ENCODE measurements around the gene XRRA1.
"Not testable (repeated sequence)": the region's sequence is repeated elsewhere in the genome, so short reads cannot be mapped to it uniquely, and the experiment has no call there.

XRRA1 gene

DNA sequence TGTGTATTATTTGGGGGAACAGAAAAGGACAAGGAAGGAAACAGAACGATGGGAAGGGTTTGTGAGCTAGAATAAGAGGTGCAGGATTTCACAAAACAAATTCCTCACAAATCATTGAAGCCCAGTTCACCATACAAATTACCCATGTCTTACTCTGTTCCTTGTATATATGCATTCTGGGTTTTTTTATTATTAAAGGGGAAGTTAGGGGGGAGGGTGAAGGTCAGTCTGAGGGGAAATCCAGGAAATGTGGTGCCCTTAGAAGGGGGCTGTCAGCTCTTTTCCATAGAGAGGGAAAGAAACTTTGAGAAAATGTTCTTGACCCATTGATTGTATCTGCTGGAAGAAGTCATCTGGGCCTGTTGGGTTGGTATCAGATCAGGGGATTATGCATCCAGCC is 109.4 kb downstream of the XRRA1 start:
- DNase-seq (ENCODE audit: low read depth in 3 of 3, low spot score in 1 of 3) = no peak

- DNase-seq (ENCODE audit: low read depth in 3 of 3, low spot score in 1 of 3) = no peak
These were observed 110.7 kb downstream of the XRRA1 start for GRCh38 chr11:74838188-74838587.

DNA sequence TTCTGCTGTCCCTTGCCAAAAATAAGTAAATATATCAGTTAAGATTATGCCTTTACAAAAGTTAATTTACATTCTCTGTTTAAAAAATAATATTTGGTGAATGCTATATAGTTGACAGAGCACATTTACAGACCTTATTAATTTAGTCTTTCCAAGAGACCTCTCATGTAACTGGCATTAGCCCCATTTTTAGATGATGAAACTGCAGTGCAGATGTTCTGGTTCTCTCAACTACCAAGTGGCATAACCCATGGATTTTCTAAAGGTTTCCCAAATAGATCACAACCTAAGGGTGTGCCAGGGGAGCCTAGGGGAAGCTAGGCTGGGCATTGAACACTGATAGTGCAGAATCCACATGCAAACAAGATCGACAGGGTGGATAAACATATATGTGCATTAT is 111.7 kb downstream of the XRRA1 start:
- no peak for DNase-seq (ENCODE audit: low read depth in 3 of 3, low spot score in 1 of 3)

GRCh38 chr11:74826901-74827300 is 122.0 kb downstream of the XRRA1 start:
- no peak for DNase-seq (ENCODE audit: low read depth in 3 of 3, low spot score in 1 of 3)

- DNase-seq (ENCODE audit: low read depth in 3 of 3, low spot score in 1 of 3) = not testable (repeated sequence)
These were observed 123.3 kb downstream of the XRRA1 start for GRCh38 chr11:74825596-74825995.

DNA sequence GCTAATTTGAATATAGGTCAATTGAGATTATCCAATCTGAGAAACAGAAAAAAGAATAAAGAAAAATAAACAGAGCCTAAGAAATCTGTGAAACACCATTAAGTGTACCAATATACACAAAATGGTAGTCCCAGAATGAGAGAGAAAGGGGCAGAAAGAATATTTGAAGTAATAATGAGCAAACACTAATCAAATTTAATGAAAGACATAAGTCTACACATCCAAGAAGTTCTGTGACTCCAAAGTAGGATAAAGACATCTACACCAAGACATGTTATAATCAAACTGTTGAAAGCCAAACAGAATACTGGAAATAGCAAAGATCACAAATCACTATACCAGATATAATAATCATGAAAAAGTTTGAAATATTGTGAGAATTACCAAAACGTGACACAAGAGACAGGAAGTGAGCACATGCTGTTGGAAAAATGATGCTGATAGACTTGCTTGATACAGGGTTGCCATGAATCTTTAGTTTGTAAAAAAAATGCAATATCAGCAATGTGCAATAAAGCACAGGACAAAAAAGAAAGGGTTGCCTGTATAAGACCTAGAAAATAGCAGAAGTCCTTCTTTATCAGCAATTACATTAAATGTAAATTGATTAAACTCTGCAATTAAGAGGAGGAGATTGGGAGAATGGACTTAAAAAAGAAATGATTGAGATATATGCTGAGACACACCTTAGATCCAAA is 124.5 kb downstream of the XRRA1 start:
- DNase-seq (ENCODE audit: low read depth in 3 of 3, low spot score in 1 of 3) = no peak

GRCh38 chr11:74822170-74822569 is 126.7 kb downstream of the XRRA1 start:
- DNase-seq (ENCODE audit: low read depth in 3 of 3, low spot score in 1 of 3) = no peak

DNA sequence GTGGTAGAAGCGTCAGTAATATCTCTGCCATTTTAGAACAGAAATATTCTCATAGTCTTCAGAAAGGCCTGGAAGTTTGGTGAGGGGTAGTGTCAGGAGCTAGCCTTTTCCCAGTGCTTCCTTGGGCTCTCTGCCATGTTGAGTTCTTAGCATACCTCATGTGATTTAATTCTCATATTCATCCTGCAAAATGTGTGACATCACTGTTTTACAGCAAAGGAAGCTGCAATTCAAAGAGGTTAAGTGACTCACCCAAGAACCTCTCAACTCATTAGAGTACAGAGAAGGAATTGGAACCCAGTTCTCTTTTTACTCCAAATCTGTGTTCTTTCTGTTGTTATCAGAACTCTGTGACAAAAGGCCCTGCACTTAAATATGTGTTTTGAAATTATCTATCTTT is 128.1 kb downstream of the XRRA1 start:
- DNase-seq (ENCODE audit: low read depth in 3 of 3, low spot score in 1 of 3) = no peak

GRCh38 chr11:74819400-74819799 is 129.5 kb downstream of the XRRA1 start:
- no peak for DNase-seq (ENCODE audit: low read depth in 3 of 3, low spot score in 1 of 3)

DNA sequence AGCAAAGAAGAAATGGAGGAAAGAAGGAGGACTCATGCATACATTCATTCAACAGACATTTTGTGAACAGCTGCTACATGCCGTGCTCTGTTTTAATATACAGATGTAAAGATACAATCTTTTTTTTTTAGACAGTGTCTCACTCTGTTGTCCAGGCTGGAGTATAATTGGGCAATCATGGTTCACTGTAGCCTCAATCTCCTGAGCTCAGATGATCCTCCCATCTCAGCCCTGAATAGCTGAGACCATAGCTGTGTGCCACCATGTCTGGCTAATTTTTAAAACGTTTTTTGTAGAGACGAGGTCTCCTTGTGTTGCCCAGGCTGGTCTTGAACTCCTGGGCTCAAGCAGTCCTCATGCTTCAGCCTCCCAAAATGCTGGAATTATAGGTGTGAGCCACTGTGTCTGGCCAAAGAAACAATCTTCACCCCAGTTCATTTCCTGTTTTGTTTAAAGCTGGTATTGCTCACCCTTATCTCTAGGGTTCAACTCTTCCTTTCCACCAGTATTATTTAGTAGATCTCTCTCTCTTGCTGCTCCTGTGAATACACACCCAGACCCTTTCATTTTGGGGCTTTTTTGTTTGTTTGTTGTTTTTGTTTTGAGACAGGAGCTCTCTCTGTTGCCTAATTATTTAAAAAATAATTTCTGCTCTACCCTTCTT is 130.5 kb downstream of the XRRA1 start:
- DNase-seq (ENCODE audit: low read depth in 3 of 3, low spot score in 1 of 3) = no peak

DNA sequence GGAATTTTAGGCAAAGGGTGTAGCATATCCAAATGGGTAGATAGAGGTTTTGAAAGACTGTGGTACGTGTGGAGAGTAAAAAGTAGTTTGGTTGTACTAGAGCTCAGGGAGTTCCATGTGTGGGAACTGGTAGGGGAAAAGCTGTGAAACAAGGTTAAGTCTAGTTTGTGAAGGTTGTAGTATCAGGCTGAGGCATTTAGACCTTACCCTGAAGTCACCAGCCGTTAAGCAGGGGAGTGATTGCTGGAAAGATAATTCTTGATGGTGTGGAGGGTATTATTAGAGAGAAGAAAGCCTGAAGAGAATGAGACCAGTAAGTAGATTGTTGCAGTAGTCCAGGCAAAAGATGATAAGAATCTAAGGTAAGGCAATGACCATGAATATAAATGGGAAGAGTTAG is 132.2 kb downstream of the XRRA1 start:
- DNase-seq (ENCODE audit: low read depth in 3 of 3, low spot score in 1 of 3) = no peak

DNA sequence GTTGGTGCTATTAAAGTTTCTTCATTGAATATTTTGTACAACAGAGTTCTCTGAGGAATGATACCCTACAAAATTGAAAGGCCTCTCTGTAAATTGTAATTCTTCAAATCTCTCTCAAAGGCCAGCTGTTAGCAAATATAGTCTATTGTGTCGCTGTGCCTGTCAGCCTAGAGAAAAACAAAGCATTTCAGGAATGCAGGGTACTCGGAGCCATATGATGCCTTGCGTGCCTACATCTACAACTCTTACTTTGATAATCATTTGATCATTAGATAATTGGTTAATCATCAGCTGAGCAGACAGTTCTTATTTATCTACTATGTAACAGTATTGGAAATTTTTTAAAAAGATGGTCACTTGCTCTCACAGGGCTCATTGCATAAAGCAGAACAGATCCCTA is 132.9 kb downstream of the XRRA1 start:
- no peak for DNase-seq (ENCODE audit: low read depth in 3 of 3, low spot score in 1 of 3)

DNA sequence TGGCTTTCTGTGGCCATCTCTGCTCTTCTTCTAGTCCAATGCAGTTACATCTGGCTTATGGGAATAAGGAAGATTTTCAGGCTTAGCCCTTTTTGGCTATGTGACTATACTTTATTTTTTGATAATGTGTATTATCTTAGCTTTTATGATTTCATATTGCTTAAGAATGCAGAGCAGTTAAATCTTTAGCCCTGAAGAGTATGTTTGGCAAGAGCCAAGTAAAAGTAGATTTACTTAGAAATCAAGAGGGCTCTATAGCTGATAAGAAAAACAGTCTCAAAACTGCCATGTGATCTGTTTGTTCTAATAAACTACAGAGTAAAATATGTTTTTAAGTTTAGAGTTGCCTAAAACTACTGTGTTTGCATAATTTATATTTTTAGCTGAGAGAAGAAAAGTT is 139.1 kb downstream of the XRRA1 start:
- DNase-seq (ENCODE audit: low read depth in 3 of 3, low spot score in 1 of 3) = no peak

GRCh38 chr11:74806267-74806666 is 142.6 kb downstream of the XRRA1 start:
- no peak for DNase-seq (ENCODE audit: low read depth in 3 of 3, low spot score in 1 of 3)

DNA sequence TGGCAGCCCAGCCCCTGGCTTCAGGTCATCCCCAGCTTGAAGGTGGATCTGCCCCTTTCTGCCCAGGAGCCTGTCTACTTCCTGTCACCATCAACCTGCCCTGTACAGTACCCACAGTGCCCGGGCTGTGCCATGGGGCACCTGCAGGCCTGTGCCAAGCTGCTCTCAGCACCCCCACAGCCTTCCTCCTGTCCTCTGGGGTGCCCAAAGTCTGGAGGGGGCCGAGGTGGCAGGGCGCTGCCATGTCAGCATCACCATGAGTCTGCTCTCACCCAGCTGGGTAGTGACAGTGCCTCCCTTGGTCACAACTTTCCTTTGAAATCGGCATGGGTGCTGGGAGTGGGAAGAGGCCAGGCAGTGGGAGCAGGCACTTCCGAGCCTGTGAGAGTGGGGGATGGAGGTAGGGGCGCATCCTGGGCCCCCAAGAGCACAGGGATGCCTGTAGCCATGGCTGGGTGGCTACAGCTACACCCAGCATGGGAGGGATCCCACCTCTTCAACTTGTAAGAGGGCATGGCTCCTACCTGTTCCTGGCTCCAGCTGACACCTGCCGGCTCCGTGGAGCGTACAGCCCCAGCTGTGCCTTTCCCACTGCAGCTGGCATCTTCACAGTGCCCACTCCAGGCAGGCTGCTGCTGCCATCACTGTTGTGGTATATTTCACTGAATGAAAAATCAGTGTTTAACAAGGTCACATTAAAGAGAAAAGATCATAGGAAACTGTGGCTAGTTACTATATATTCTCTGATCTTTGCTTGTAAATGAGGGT is 157.4 kb downstream of the XRRA1 start:
- no peak for DNase-seq (ENCODE audit: low read depth in 3 of 3, low spot score in 1 of 3)

All from stimulated activated CD4-positive, alpha-beta T cell treated with anti-CD3 and anti-CD28 coated beads, TNF-alpha, amount 100 ng/mL, for 1 hour (primary cell).